Mucosa of descending colon (tissue), 3 donors: ENCODE data around the gene PRM1. TPM values are rescaled to one million over a fixed set of nuclear protein-coding genes. Genes with fewer than 3 reads are reported as not detected.
"Not testable (repeated sequence)": the region's sequence is repeated elsewhere in the genome, so short reads cannot be mapped to it uniquely, and the experiment has no call there.

Source experiments
- ATAC-seq: fragments of 200-7000 bp; cut with Tn5 transposase; one replicate; pipeline ENCODE4 v1.9.1; 2020; ENCODE audit warnings: mild to moderate bottlenecking, moderate library complexity
- DNase-seq, 3 donors: peaks; one replicate each; pipeline ENCODE4 v3.0.0-alpha.2; 2020
- H3K36me3 ChIP-seq: fragments of 200-600 bp; one replicate; pipeline ENCODE4 v1.8.0; 2021; ENCODE audit warnings: low read depth, mild to moderate bottlenecking
- H3K4me1 ChIP-seq: fragments of 200-600 bp; one replicate; pipeline ENCODE4 v1.8.0; 2021; ENCODE audit warnings: low read depth, mild to moderate bottlenecking
- H3K4me3 ChIP-seq: fragments of 200-600 bp; one replicate; pipeline ENCODE4 v1.8.0; 2021; ENCODE audit warnings: mild to moderate bottlenecking
- H3K9me3 ChIP-seq: fragments of 200-600 bp; one replicate; pipeline ENCODE4 v1.8.0; 2021; ENCODE audit warnings: mild to moderate bottlenecking
- CTCF ChIP-seq: fragments of 200-600 bp; IDR thresholded peaks from one replicate; pipeline ENCODE4 v1.8.0; 2022; ENCODE audit warnings: antibody characterized with exemption, mild to moderate bottlenecking
- intact Hi-C, 2 donors: fragments of 100-400 bp; cut with DNase I in 1 of 2; cut with micrococcal nuclease in 1 of 2; formaldehyde crosslinking; loops; one replicate each; pipeline versions ENCODE4 v1.11.0 to v1.11.1; 2022; cut with DNase I, micrococcal nuclease
- total RNA-seq, 3 donors: library from RNA; stranded (reverse); fragmentation: NEBNext Ultra II Directional in 2 of 3; extraction: Animal tissue kit (Norgen Biotek cat#: 25700) in 2 of 3; gene quantifications; one replicate each; pipeline versions ENCODE4 v1.2.1 to v1.2.4, GENCODE V29; 2021 to 2023
- donor health status: DM: no; HTN: no; CAD: no; lungs with moderate emphysema.
- donor health status: DM: no; HTN: no; CAD: no.
- donor health status: DM: no; HTN: yes; CAD: no.

PRM1 gene
- total RNA-seq, 3 donors from 2014 or later: not detected

- Histone ChIP-seq H3K36me3 (no peaks in the 10 kb centered on the region), H3K4me3 (no peak overlapping the region), H3K9me3 (no peaks in the 10 kb centered on the region), H3K4me1 (no peaks in the 10 kb centered on the region)
- no peak for TF ChIP-seq CTCF
- intact Hi-C loops: no loop called here
- ATAC-seq: no peak
- no peak for DNase-seq
Observed at GRCh38 chr16:11290102-11290893, 9.2 kb upstream of the PRM1 start.

GRCh38 chr16:11289696-11290095, 8.6 kb upstream of the PRM1 start:
- H3K4me3 ChIP-seq, H3K9me3 ChIP-seq, H3K36me3 ChIP-seq, intact Hi-C loops, ATAC-seq, DNase-seq, H3K4me1 ChIP-seq: not testable (repeated sequence)

GRCh38 chr16:11289202-11289601, 8.1 kb upstream of the PRM1 start:
- DNase-seq (no peak), ATAC-seq (no peak)
- no peak overlapping the region for H3K4me3 ChIP-seq
- no peaks in the 10 kb centered on the region for H3K9me3 ChIP-seq
- H3K4me1 ChIP-seq: no peaks in the 10 kb centered on the region
- intact Hi-C loops: no loop called here
- no peak for TF ChIP-seq CTCF
- no peaks in the 10 kb centered on the region for H3K36me3 ChIP-seq

GRCh38 chr16:11285842-11286241, 4.7 kb upstream of the PRM1 start:
- TF ChIP-seq CTCF: no peak

GRCh38 chr16:11283820-11284248, 2.7 kb upstream of the PRM1 start:
- DNase-seq (no peak), ATAC-seq (no peak)
- Histone ChIP-seq H3K4me1 (no peaks in the 10 kb centered on the region), H3K4me3 (no peak overlapping the region), H3K36me3 (no peaks in the 10 kb centered on the region), H3K9me3 (no peaks in the 10 kb centered on the region)
- TF ChIP-seq CTCF: no peak
- intact Hi-C loops: no loop called here

More at GRCh38 chr16:11285842-11286241, 4.7 kb upstream of the PRM1 start:
- Histone ChIP-seq H3K9me3 (no peaks in the 10 kb centered on the region), H3K36me3 (no peaks in the 10 kb centered on the region), H3K4me3 (no peak overlapping the region), H3K4me1 (no peaks in the 10 kb centered on the region)
- intact Hi-C loops: no loop called here
- DNase-seq (no peak), ATAC-seq (no peak)

- DNase-seq (no peak), ATAC-seq (peak; percentile 46)
- H3K36me3 ChIP-seq: no peaks in the 10 kb centered on the region
- intact Hi-C loops: no loop called here
- TF ChIP-seq CTCF: no peak
- no peaks in the 10 kb centered on the region for H3K4me1 ChIP-seq
- no peak overlapping the region for H3K4me3 ChIP-seq
- no peaks in the 10 kb centered on the region for H3K9me3 ChIP-seq
Observed at GRCh38 chr16:11278681-11279628, 2.2 kb downstream of the PRM1 start.
